ENCODE measurements around the gene TANC2.

GRCh38 chr17:62970610-62971009 is 4.6 kb downstream of the TANC2 start:
- TF ChIP-seq GATA2 (IDR thresholded peaks at IDR 0.05; ENCODE audit: low read depth, low read length) (no peak), GATA3 (IDR thresholded peaks at IDR 0.05; ENCODE audit: low read depth, low read length) (no peak)
